Upper lobe of left lung (tissue), 4 donors: Measurements from ENCODE around the gene ATXN1.

Experiments used
- POLR2A ChIP-seq, 4 donors: fragments of 450-650 bp; IDR thresholded peaks; one replicate each; pipeline ENCODE4 v1.5.1; 2016 to 2017; ENCODE audit warnings: antibody characterized with exemption in 4 of 4, mild to moderate bottlenecking in 2 of 4
- TF ChIP-seq, protein P1 (sequence below), 6 experiments: fragments of 450-650 bp in 4 of 6; fragments of 200-600 bp in 2 of 6; sonication (generic) in 2 of 6; IDR thresholded peaks; one replicate each; pipeline ENCODE4 v1.5.1; 2016 to 2019; ENCODE audit warnings: antibody characterized with exemption in 6 of 6

- TF ChIP-seq, protein P1, sequence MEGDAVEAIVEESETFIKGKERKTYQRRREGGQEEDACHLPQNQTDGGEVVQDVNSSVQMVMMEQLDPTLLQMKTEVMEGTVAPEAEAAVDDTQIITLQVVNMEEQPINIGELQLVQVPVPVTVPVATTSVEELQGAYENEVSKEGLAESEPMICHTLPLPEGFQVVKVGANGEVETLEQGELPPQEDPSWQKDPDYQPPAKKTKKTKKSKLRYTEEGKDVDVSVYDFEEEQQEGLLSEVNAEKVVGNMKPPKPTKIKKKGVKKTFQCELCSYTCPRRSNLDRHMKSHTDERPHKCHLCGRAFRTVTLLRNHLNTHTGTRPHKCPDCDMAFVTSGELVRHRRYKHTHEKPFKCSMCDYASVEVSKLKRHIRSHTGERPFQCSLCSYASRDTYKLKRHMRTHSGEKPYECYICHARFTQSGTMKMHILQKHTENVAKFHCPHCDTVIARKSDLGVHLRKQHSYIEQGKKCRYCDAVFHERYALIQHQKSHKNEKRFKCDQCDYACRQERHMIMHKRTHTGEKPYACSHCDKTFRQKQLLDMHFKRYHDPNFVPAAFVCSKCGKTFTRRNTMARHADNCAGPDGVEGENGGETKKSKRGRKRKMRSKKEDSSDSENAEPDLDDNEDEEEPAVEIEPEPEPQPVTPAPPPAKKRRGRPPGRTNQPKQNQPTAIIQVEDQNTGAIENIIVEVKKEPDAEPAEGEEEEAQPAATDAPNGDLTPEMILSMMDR (IDR thresholded peaks at IDR 0.05) = no peak
- TF ChIP-seq POLR2A (IDR thresholded peaks at IDR 0.05) = no peak
Measured at GRCh38 chr6:16344756-16345155, 416.5 kb downstream of the ATXN1 start.
